Osteocyte (in vitro differentiated cells): ENCODE measurements around the gene PCDHB1. TPM values are rescaled to one million over a fixed set of nuclear protein-coding genes. Genes with fewer than 3 reads are reported as not detected.

Source experiments
- DNase-seq: peaks from one replicate; pipeline ENCODE4 v3.0.0; 2021; ENCODE audit warnings: mixed read lengths; ENCODE audit not compliant: unreplicated experiment; ENCODE audit errors: extremely low spot score
- H3K27ac Mint-ChIP-seq: one replicate; pipeline ENCODE4 v1.8.0; 2021; ENCODE audit warnings: mild to moderate bottlenecking, mixed read lengths; ENCODE audit not compliant: unreplicated experiment
- H3K27me3 Mint-ChIP-seq: one replicate; pipeline ENCODE4 v1.8.0; 2021; ENCODE audit warnings: mixed read lengths; ENCODE audit not compliant: unreplicated experiment
- H3K36me3 Mint-ChIP-seq: one replicate; pipeline ENCODE4 v1.8.0; 2021; ENCODE audit warnings: mixed read lengths; ENCODE audit not compliant: unreplicated experiment
- H3K4me1 Mint-ChIP-seq: one replicate; pipeline ENCODE4 v1.8.0; 2021; ENCODE audit warnings: mixed read lengths; ENCODE audit not compliant: unreplicated experiment
- H3K4me3 Mint-ChIP-seq: one replicate; pipeline ENCODE4 v1.8.0; 2021; ENCODE audit warnings: mild to moderate bottlenecking, moderate library complexity, mixed read lengths; ENCODE audit not compliant: unreplicated experiment
- H3K9me3 Mint-ChIP-seq: one replicate; pipeline ENCODE4 v1.8.0; 2021; ENCODE audit warnings: mixed read lengths; ENCODE audit not compliant: unreplicated experiment
- total RNA-seq: library from RNA; stranded (reverse); gene quantifications from 2 replicates; pipeline ENCODE4 v1.2.1, GENCODE V29; 2021
- TF ChIP-seq, protein P1 (sequence below): fragments of 200-600 bp; sonication (generic); IDR thresholded peaks from 2 replicates; pipeline ENCODE4 v1.5.0; 2021; ENCODE audit warnings: antibody characterized with exemption, mild to moderate bottlenecking, moderate library complexity

PCDHB1 gene
- total RNA-seq, 1 donor from 2014 or later, result 0.03 TPM

GRCh38 chr5:141003031-141003430 lies 48.1 kb upstream of the PCDHB1 start:
- DNase-seq, result no peak
- no peaks in the 10 kb centered on the region for H3K36me3 Mint-ChIP-seq
- no peak overlapping the region for H3K27ac Mint-ChIP-seq
- no peaks in the 10 kb centered on the region for H3K9me3 Mint-ChIP-seq
- H3K4me3 Mint-ChIP-seq, result no peak overlapping the region
- TF ChIP-seq, protein P1, sequence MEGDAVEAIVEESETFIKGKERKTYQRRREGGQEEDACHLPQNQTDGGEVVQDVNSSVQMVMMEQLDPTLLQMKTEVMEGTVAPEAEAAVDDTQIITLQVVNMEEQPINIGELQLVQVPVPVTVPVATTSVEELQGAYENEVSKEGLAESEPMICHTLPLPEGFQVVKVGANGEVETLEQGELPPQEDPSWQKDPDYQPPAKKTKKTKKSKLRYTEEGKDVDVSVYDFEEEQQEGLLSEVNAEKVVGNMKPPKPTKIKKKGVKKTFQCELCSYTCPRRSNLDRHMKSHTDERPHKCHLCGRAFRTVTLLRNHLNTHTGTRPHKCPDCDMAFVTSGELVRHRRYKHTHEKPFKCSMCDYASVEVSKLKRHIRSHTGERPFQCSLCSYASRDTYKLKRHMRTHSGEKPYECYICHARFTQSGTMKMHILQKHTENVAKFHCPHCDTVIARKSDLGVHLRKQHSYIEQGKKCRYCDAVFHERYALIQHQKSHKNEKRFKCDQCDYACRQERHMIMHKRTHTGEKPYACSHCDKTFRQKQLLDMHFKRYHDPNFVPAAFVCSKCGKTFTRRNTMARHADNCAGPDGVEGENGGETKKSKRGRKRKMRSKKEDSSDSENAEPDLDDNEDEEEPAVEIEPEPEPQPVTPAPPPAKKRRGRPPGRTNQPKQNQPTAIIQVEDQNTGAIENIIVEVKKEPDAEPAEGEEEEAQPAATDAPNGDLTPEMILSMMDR, result no peak
- H3K4me1 Mint-ChIP-seq, result peaks cover 19% of the 10 kb centered on the region
- no peaks in the 10 kb centered on the region for H3K27me3 Mint-ChIP-seq

GRCh38 chr5:141003791-141004611 lies 47.2 kb upstream of the PCDHB1 start:
- no peak for DNase-seq
- TF ChIP-seq, protein P1, result no peak
- no peak overlapping the region for H3K27ac Mint-ChIP-seq
- no peaks in the 10 kb centered on the region for H3K36me3 Mint-ChIP-seq
- H3K4me1 Mint-ChIP-seq, result peaks cover 19% of the 10 kb centered on the region
- H3K9me3 Mint-ChIP-seq, result no peaks in the 10 kb centered on the region
- H3K27me3 Mint-ChIP-seq, result no peaks in the 10 kb centered on the region
- H3K4me3 Mint-ChIP-seq, result no peak overlapping the region

- no peak for DNase-seq
- Mint-ChIP-seq H3K27me3 (no peaks in the 10 kb centered on the region), H3K36me3 (peaks cover 9% of the 10 kb centered on the region), H3K4me1 (peaks cover 4% of the 10 kb centered on the region), H3K4me3 (no peak overlapping the region), H3K27ac (no peak overlapping the region), H3K9me3 (no peaks in the 10 kb centered on the region)
- TF ChIP-seq, protein P1, result no peak
Observed at GRCh38 chr5:141007791-141008190, 43.4 kb upstream of the PCDHB1 start.

- Mint-ChIP-seq H3K9me3 (no peaks in the 10 kb centered on the region), H3K4me1 (no peaks in the 10 kb centered on the region), H3K36me3 (peaks cover 9% of the 10 kb centered on the region), H3K27me3 (no peaks in the 10 kb centered on the region), H3K27ac (no peak overlapping the region), H3K4me3 (no peak overlapping the region)
- TF ChIP-seq, protein P1, result no peak
- DNase-seq, result no peak
Observed at GRCh38 chr5:141010047-141010793, 41.0 kb upstream of the PCDHB1 start.

DNA sequence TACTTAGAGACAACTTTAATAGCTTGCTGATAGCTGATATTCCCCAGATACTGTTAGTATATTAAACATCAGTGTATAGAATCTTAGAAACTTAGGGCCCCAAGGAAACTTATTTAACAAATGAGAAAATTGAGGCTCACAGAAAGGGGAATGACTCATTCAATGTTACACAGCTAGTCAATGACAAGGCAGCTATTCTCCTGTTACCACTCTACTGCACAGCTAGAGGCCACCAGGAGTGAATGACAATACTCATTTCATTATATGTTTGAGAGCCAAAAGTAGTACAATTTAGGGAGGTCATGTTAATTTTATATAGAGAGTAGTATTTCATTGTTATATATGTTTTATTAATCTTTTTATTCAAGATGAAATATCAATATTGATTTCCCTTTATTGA lies 33.2 kb upstream of the PCDHB1 start:
- Mint-ChIP-seq H3K4me1 (no peaks in the 10 kb centered on the region), H3K27ac (no peak overlapping the region), H3K4me3 (no peak overlapping the region), H3K9me3 (no peaks in the 10 kb centered on the region), H3K36me3 (no peaks in the 10 kb centered on the region), H3K27me3 (peaks cover 3% of the 10 kb centered on the region)
- DNase-seq, result no peak
- TF ChIP-seq, protein P1, result no peak
